Spleen (tissue), 7 donors: ENCODE data around the gene TTLL8.

Source experiments
- CTCF ChIP-seq, 11 experiments: fragments of 200-600 bp in 7 of 11; fragments of 450-650 bp in 4 of 11; sonication (generic) in 4 of 11; IDR thresholded peaks in 8 of 11; conservative IDR thresholded peaks in 3 of 11; 1 replicate in 7 of 11; 2 replicates in 4 of 11; pipeline versions ENCODE4 v1.4.0 to v1.8.0; 2016 to 2021; ENCODE audit warnings: antibody characterized with exemption in 11 of 11, inconsistent platforms in 4 of 11, mild to moderate bottlenecking in 1 of 11
- POLR2A ChIP-seq, 3 donors: fragments of 450-650 bp; IDR thresholded peaks; one replicate each; pipeline ENCODE4 v1.5.1; 2017; ENCODE audit warnings: antibody characterized with exemption in 3 of 3, mild to moderate bottlenecking in 1 of 3
- donor health status: DM: no; HTN: no; CAD: no; lungs with moderate emphysema.
- donor health status: DM: no; HTN: no; CAD: no.
- donor health status: DM: no; HTN: no; CAD: no.

- TF ChIP-seq CTCF (IDR thresholded peaks at IDR 0.05 in 8 of 11, conservative IDR thresholded peaks at IDR 0.05 in 3 of 11) (no peak), POLR2A (IDR thresholded peaks at IDR 0.05) (no peak)
These were observed 42.4 kb downstream of the TTLL8 start for GRCh38 chr22:50015451-50016307.
